Tibial artery (tissue), 4 donors: Measurements from ENCODE around the gene FYTTD1.
A peak's percentile ranks its signal among the peaks of the same experiment; 100 is the strongest.

Experiments used
- DNase-seq, 2 donors: peaks; one replicate each; pipeline ENCODE4 v3.0.0-alpha.2; 2019
- H3K27ac ChIP-seq, 2 donors: fragments of 200-600 bp; sonication (generic) in 1 of 2; 1 replicate in 1 of 2; 2 replicates in 1 of 2; pipeline ENCODE4 v1.5.1; 2018 to 2019; ENCODE audit warnings: mild to moderate bottlenecking in 1 of 2
- H3K27me3 ChIP-seq, 2 donors: fragments of 200-600 bp; sonication (generic) in 1 of 2; one replicate each; pipeline versions ENCODE4 v1.5.1 to v1.6.0; 2016 to 2019
- H3K36me3 ChIP-seq, 3 donors: fragments of 200-600 bp; sonication (generic) in 2 of 3; one replicate each; pipeline ENCODE4 v1.5.1; 2016 to 2019; ENCODE audit warnings: mild to moderate bottlenecking in 2 of 3
- H3K4me1 ChIP-seq, 4 donors: fragments of 200-600 bp; sonication (generic) in 2 of 4; 1 replicate in 3 of 4; 2 replicates in 1 of 4; pipeline ENCODE4 v1.5.1; 2016 to 2019
- H3K4me3 ChIP-seq, 2 donors: fragments of 200-600 bp; sonication (generic) in 1 of 2; 1 replicate in 1 of 2; 2 replicates in 1 of 2; pipeline ENCODE4 v1.5.1; 2018 to 2019; ENCODE audit warnings: mild to moderate bottlenecking in 2 of 2
- H3K9me3 ChIP-seq, 3 donors: fragments of 200-600 bp; sonication (generic) in 1 of 3; one replicate each; pipeline ENCODE4 v1.5.1; 2016 to 2019
- intact Hi-C: fragments of 100-400 bp; cut with DNase I; formaldehyde crosslinking; loops from one replicate; pipeline ENCODE4 v1.15.0; 2023; ENCODE audit warnings: low total_unique reads
- TF ChIP-seq, protein P1 (sequence below), 2 experiments: fragments of 200-600 bp in 1 of 2; fragments of 450-650 bp in 1 of 2; IDR thresholded peaks; one replicate each; pipeline ENCODE4 v1.5.1; 2017 to 2019; ENCODE audit warnings: antibody characterized with exemption in 2 of 2, mild to moderate bottlenecking in 1 of 2, moderate library complexity in 1 of 2

The FYTTD1 gene

DNA sequence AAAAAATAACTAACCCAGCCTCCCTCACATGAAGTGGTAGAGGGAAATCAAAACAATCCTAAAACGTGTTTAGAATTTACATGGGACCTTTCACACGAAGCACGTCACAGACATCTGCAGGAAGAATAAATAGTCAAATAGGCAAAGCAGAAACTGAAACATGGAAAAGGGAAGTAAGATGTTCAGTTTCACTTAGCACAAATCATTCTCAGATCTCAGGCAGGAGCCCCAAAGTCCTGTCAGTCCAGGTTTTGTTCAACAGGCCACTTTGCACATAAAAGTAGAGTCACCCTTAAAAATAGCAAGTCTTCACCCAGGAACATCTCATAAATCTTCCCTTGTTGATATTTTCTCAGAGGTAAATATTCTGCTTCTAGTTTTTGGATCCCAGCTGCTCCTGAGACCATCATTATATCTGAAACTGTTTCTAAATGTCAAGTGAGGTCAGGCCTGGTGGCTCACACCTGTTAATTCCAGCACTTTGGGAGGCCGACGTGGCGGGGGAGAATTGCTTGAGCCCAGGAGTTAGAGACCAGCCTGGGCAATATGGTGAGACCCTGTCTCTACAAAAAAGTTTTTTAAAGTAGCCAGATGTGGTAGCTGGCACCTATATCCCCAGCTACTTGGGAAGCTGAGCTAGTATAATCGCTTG, 14.9 kb upstream of the FYTTD1 start:
- intact Hi-C loops, result no loop called here
- DNase-seq, result no peak
- H3K27me3 ChIP-seq, result no peaks in the 10 kb centered on the region
- no peaks in the 10 kb centered on the region for H3K9me3 ChIP-seq
- peaks cover 0 to 27% (median 13%) of the 10 kb centered on the region in 4 donors for H3K4me1 ChIP-seq
- H3K36me3 ChIP-seq, result no peaks in the 10 kb centered on the region
- H3K27ac ChIP-seq, result no peak overlapping the region
- TF ChIP-seq, protein P1, sequence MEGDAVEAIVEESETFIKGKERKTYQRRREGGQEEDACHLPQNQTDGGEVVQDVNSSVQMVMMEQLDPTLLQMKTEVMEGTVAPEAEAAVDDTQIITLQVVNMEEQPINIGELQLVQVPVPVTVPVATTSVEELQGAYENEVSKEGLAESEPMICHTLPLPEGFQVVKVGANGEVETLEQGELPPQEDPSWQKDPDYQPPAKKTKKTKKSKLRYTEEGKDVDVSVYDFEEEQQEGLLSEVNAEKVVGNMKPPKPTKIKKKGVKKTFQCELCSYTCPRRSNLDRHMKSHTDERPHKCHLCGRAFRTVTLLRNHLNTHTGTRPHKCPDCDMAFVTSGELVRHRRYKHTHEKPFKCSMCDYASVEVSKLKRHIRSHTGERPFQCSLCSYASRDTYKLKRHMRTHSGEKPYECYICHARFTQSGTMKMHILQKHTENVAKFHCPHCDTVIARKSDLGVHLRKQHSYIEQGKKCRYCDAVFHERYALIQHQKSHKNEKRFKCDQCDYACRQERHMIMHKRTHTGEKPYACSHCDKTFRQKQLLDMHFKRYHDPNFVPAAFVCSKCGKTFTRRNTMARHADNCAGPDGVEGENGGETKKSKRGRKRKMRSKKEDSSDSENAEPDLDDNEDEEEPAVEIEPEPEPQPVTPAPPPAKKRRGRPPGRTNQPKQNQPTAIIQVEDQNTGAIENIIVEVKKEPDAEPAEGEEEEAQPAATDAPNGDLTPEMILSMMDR (IDR thresholded peaks at IDR 0.05), result no peak
- H3K4me3 ChIP-seq, result no peak overlapping the region

DNA sequence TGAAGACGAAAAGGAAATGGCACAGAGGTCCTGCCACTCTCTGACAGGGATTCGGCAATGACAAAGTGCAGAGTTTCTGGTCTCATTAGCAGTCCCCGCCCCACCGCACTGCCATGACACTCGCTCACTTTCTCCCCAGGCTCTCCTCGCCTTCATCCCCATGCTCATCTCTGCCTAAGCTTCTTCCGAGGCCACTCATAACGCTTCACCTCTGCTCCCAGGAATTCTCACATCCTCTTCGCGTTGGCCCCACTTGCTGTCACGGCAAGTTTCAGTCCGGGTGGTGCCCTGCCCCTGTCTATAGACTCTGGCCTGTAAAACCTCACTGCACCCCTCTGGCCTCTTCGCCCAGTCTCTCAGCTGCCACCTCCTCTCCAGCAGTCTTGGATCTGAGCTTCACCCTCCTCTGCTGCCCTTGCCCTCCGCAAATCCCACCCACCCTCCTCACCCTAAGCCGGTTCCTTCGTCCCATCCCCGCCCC, 13.6 kb upstream of the FYTTD1 start:
- H3K36me3 ChIP-seq, result no peaks in the 10 kb centered on the region
- no peaks in the 10 kb centered on the region for H3K9me3 ChIP-seq
- no peak for DNase-seq
- no peaks in the 10 kb centered on the region for H3K27me3 ChIP-seq
- peak overlapping the region; percentile 83 to 88 for H3K27ac ChIP-seq
- intact Hi-C loops, result no loop called here
- H3K4me1 ChIP-seq, result peaks cover 0 to 23% (median 13%) of the 10 kb centered on the region in 4 donors
- peak overlapping the region; percentile 75 to 98 for H3K4me3 ChIP-seq
- TF ChIP-seq, protein P1 (IDR thresholded peaks at IDR 0.05), result no peak

DNA sequence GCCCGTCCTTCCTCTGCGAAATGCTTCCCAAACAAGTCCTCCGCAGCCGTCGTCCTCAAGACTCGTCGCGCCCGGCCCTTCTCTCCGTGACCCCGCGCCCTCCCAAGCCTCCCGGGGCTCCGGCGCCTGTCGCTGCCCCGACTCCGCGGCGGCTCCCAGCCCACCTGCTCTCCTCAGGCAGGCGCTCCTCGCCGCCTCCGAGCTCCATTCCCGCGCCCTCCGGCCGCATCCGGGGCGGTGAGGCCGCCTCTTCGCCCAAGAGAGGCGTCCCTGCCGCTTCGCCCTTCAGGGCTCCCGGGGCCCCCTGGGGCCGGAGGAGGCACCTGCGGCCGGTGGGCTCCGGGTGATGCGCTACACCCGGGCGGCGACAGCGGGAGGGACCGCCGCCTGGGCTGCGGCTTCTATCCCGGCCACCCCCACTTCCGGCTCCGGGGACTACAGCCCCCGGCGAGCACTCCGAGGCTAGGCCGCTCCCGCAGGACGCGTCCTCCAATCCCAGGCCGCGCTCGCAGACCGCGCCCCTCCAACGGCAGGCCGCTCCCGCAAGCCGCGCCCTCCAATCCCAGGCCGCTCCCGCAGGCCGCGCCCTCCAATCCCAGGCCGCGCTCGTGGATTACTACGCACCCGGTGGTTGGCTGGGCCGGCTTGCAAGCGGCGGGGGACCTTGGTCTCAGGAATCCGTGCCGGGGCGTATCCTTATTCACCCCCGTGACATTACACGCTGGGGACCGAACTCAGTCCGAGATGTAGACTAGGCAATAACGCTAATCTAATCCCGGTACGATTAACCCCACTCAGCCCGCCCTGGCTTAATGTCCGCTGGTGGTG, 13.0 kb upstream of the FYTTD1 start, which contains the start of gene RUBCN:
RUBCN (minus strand) TSS at position 414 of the 828 bp plus-strand sequence; CDS start at position 229, 185 bp downstream.
- Histone ChIP-seq H3K27me3 (no peaks in the 10 kb centered on the region), H3K36me3 (no peaks in the 10 kb centered on the region), H3K4me3 (peak within 1 kb of the TSS; percentile 75 to 98), H3K9me3 (no peaks in the 10 kb centered on the region), H3K4me1 (peaks cover 0 to 23% (median 13%) of the 10 kb centered on the region in 4 donors), H3K27ac (peak within 1 kb of the TSS; percentile 83 to 88)
- TF ChIP-seq, protein P1 (IDR thresholded peaks at IDR 0.05), result no peak
- peak; percentile 94 to 97 for DNase-seq
- intact Hi-C loops, result no loop called here

DNA sequence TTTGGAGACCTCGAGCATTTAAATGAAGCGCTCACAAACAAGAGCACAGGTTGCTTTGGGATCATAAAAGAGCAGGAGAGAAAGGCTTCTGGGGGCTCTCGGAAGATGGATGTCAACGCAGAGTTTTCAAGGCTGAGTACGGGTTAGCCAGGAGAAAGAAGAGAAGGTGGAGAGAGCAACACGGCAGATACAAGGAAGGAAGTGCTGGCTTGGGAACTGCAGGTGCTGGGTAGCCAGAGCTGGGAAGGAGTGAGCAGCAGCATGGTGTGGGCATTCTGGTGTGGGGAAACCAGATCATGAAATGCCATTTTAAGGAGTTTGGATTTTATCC, 12.4 kb upstream of the FYTTD1 start:
- Histone ChIP-seq H3K4me1 (peaks cover 0 to 23% (median 13%) of the 10 kb centered on the region in 4 donors), H3K36me3 (no peaks in the 10 kb centered on the region), H3K27me3 (no peaks in the 10 kb centered on the region), H3K9me3 (no peaks in the 10 kb centered on the region), H3K27ac (peak overlapping the region; percentile 83 to 88), H3K4me3 (peak overlapping the region; percentile 75 to 98)
- TF ChIP-seq, protein P1 (IDR thresholded peaks at IDR 0.05), result no peak
- DNase-seq, result no peak
- intact Hi-C loops, result no loop called here

DNA sequence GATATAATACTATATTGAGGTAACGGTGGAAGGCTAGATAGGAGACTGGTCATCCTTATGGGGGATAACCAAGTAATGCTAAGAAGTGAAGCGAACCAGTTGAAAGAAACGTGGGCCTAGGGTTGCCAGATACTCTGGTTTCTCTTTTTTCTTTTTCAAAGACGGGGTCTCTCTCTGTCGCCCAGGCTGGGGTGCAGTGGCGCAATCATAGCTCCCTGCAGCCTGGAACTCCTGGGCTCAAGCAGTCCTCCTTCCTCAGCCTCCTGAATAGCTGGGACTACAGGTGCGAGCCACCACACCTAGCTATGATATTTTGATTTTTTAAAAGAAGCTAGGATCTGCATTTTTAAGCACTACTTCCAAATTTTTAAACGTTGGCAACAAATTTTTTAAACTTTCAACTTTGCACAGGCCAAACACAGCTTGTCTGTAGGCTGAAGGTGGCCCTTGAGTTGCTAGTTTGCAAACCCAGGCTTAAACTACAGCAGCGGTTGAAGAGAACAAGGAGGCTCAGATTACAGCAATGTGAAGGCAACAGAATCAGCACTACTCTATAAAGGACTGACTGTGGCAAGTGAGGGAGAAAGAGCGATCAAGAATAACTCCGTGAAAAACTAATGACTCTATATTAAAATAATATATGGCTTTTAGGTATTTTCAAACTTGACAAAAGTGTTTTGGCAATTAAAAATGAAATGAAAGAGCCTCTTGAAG, 11.8 kb upstream of the FYTTD1 start:
- peaks cover 0 to 23% (median 13%) of the 10 kb centered on the region in 4 donors for H3K4me1 ChIP-seq
- no peak for DNase-seq
- H3K9me3 ChIP-seq, result no peaks in the 10 kb centered on the region
- peak overlapping the region in 1 of 2 donors; percentile 83 for H3K27ac ChIP-seq
- intact Hi-C loops, result no loop called here
- H3K27me3 ChIP-seq, result no peaks in the 10 kb centered on the region
- H3K36me3 ChIP-seq, result no peaks in the 10 kb centered on the region
- TF ChIP-seq, protein P1 (IDR thresholded peaks at IDR 0.05), result no peak
- H3K4me3 ChIP-seq, result peak overlapping the region in 1 of 2 donors; percentile 75
